Ammon's horn (tissue), 1 donor: ENCODE data around the gene PABPN1L.

Experiments used
- DNase-seq: peaks from one replicate; pipeline ENCODE4 v3.0.0-alpha.2; 2016; ENCODE audit warnings: low spot score

Gene PABPN1L

GRCh38 chr16:88883117-88883895, 16.8 kb upstream of the PABPN1L start:
- DNase-seq = no peak

- no peak for DNase-seq
These were observed 16.0 kb upstream of the PABPN1L start for GRCh38 chr16:88882358-88883030.

- no peak for DNase-seq
These were observed 15.4 kb upstream of the PABPN1L start for GRCh38 chr16:88881675-88882357.

GRCh38 chr16:88881007-88881615, 14.7 kb upstream of the PABPN1L start:
- DNase-seq = no peak

- no peak for DNase-seq
These were observed 14.0 kb upstream of the PABPN1L start for GRCh38 chr16:88880226-88881006.

GRCh38 chr16:88879788-88880055, 13.3 kb upstream of the PABPN1L start:
- DNase-seq = no peak

- DNase-seq = peak; percentile 19
These were observed 12.7 kb upstream of the PABPN1L start for GRCh38 chr16:88878967-88879787.

GRCh38 chr16:88878356-88878755, 11.9 kb upstream of the PABPN1L start:
- DNase-seq = no peak

GRCh38 chr16:88877564-88878289, 11.3 kb upstream of the PABPN1L start:
- DNase-seq = no peak

- DNase-seq = no peak
These were observed 10.6 kb upstream of the PABPN1L start for GRCh38 chr16:88876942-88877526.

GRCh38 chr16:88875703-88876234, 9.3 kb upstream of the PABPN1L start:
- DNase-seq = no peak

GRCh38 chr16:88874938-88875599, 8.6 kb upstream of the PABPN1L start:
- no peak for DNase-seq

- no peak for DNase-seq
These were observed 6.3 kb upstream of the PABPN1L start for GRCh38 chr16:88872650-88873331.

- DNase-seq = no peak
These were observed 5.4 kb upstream of the PABPN1L start for GRCh38 chr16:88871730-88872416.

GRCh38 chr16:88871349-88871702, 4.9 kb upstream of the PABPN1L start:
- no peak for DNase-seq

- no peak for DNase-seq
These were observed 4.3 kb upstream of the PABPN1L start for GRCh38 chr16:88870608-88871348.

- DNase-seq = no peak
These were observed 3.2 kb upstream of the PABPN1L start for GRCh38 chr16:88869673-88869980.
